Panc1 (cell line): ENCODE measurements around the gene KIFC3. TPM values are rescaled to one million over a fixed set of nuclear protein-coding genes. Genes with fewer than 3 reads are reported as not detected.

ENCODE experiments used
- ATAC-seq: fragments of 200-7000 bp; cut with Tn5 transposase; 2 replicates; pipeline ENCODE4 v1.9.1; 2020; ENCODE audit warnings: mild to moderate bottlenecking, moderate library complexity
- BruUV-seq: library from RNA; stranded (reverse); fragments of 400-500 nt; replicated peaks from 2 replicates; lab custom pipeline; 2021; lab: Mats Ljungman, UMichigan
- CTCF ChIA-PET: fragments of 300-600 bp; sonication (Branson Sonifier 250); formaldehyde crosslinking; loops from one replicate; lab custom pipeline; 2022; ENCODE audit warnings: antibody characterized with exemption; lab: Charles Lee
- POLR2A ChIA-PET: fragments of 300-600 bp; sonication (Branson Sonifier 250); formaldehyde crosslinking; loops from one replicate; lab custom pipeline; 2022; ENCODE audit warnings: antibody characterized with exemption; lab: Charles Lee
- DNase-seq: peaks from one replicate; pipeline ENCODE4 v3.0.0-alpha.2; 2010; ENCODE audit warnings: low read depth, low spot score
- H3K27ac ChIP-seq: 2 replicates; pipeline ENCODE4 v1.5.1; 2011; ENCODE audit warnings: mild to moderate bottlenecking, low read length, inconsistent platforms
- H3K27me3 ChIP-seq: fragments of 200-500 bp; sonication (Bioruptor generic); 2 replicates; pipeline ENCODE4 v1.6.0; 2014; ENCODE audit warnings: low read length, inconsistent platforms; ENCODE audit not compliant: control insufficient read depth, insufficient read depth
- H3K36me3 ChIP-seq: fragments of 200-500 bp; sonication (Bioruptor generic); 2 replicates; pipeline ENCODE4 v1.5.1; 2014; ENCODE audit warnings: inconsistent platforms, mild to moderate bottlenecking, low read length, moderate library complexity; ENCODE audit not compliant: control insufficient read depth, insufficient read depth
- H3K4me1 ChIP-seq: 2 replicates; pipeline ENCODE4 v1.5.1; 2011; ENCODE audit warnings: inconsistent platforms, mild to moderate bottlenecking, low read length, moderate library complexity; ENCODE audit not compliant: control insufficient read depth, insufficient read depth
- H3K4me3 ChIP-seq, 2 experiments: 2 replicates each; pipeline ENCODE4 v1.5.1; 2011 to 2012; ENCODE audit warnings: low read depth in 2 of 2, low read length in 2 of 2, mild to moderate bottlenecking in 2 of 2, inconsistent platforms in 1 of 2, moderate library complexity in 1 of 2
- H3K9me3 ChIP-seq: fragments of 200-500 bp; sonication (Bioruptor generic); 2 replicates; pipeline ENCODE4 v1.5.1; 2014; ENCODE audit warnings: low read depth, mild to moderate bottlenecking, inconsistent platforms, low read length, moderate library complexity; ENCODE audit not compliant: control insufficient read depth, insufficient read depth
- POLR2AphosphoS5 ChIP-seq: IDR thresholded peaks from 2 replicates; pipeline ENCODE4 v1.6.1; 2012; ENCODE audit warnings: mild to moderate bottlenecking, low read depth, low read length, moderate library complexity
- SIN3A ChIP-seq: IDR thresholded peaks from 2 replicates; pipeline ENCODE4 v1.6.1; 2012; ENCODE audit warnings: low read depth, mild to moderate bottlenecking, low read length, moderate library complexity, borderline replicate concordance; ENCODE audit not compliant: insufficient read depth
- TCF7L2 ChIP-seq: IDR thresholded peaks from 2 replicates; pipeline ENCODE4 v1.6.1; 2011; ENCODE audit warnings: mild to moderate bottlenecking, low read depth, low read length, inconsistent platforms
- in situ Hi-C: cut with HindIII; loops from 2 replicates; pipeline ENCODE4 v1.10.0; 2016; ENCODE audit warnings: low sequenced_read_pairs, low pct_unique_long_range_greater_than_20kb
- intact Hi-C: fragments of 100-400 bp; cut with micrococcal nuclease; formaldehyde crosslinking; loops from one replicate; pipeline ENCODE4 v1.10.0; 2022; ENCODE audit not compliant: unreplicated experiment
- total RNA-seq: library from RNA; stranded (reverse); gene quantifications from one replicate; pipeline ENCODE4 v1.2.1, GENCODE V29; 2021; ENCODE audit not compliant: unreplicated experiment
- TF ChIP-seq, protein P1 (sequence below), 2 experiments: IDR thresholded peaks; 2 replicates each; pipeline ENCODE4 v1.6.1; 2011 to 2012; ENCODE audit warnings: low read depth in 2 of 2, control low read depth in 1 of 2, low read length in 1 of 2, mild to moderate bottlenecking in 1 of 2, moderate library complexity in 1 of 2; ENCODE audit not compliant: insufficient read depth in 1 of 2
- TF ChIP-seq, protein P2 (sequence below): fragments of 450-650 bp; IDR thresholded peaks from 2 replicates; pipeline ENCODE4 v1.5.1; 2017; ENCODE audit warnings: mild to moderate bottlenecking

The KIFC3 gene
- total RNA-seq, 1 experiment from 2014 or later = 51.5 TPM

DNA sequence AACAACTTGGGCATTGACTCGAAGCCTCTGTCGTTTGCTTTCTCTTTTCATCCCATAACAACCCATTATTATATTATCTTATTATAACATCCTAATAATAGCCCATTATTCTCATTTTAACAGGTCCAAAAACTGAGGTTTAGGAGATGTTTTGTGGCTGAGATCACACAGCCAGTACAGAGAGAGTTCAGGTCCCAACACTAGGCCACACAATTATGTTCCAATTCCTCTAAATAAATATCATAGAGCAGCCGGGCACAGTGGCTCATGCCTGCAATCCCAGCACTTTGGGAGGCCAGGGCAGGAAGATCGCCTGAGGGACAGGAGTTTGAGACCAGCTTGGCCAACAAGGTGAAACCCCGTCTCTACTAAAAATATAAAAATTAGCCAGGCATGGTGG lies 40.3 kb upstream of the KIFC3 start:
- no TSS peak for BruUV-seq
- Histone ChIP-seq H3K27ac (no peak overlapping the region), H3K36me3 (no peaks in the 10 kb centered on the region), H3K4me3 (no peak overlapping the region), H3K9me3 (no peaks in the 10 kb centered on the region), H3K4me1 (no peaks in the 10 kb centered on the region), H3K27me3 (no peaks in the 10 kb centered on the region)
- no peak for TF ChIP-seq SIN3A
- TF ChIP-seq POLR2AphosphoS5 = no peak
- no peak for TF ChIP-seq TCF7L2
- TF ChIP-seq, protein P1, sequence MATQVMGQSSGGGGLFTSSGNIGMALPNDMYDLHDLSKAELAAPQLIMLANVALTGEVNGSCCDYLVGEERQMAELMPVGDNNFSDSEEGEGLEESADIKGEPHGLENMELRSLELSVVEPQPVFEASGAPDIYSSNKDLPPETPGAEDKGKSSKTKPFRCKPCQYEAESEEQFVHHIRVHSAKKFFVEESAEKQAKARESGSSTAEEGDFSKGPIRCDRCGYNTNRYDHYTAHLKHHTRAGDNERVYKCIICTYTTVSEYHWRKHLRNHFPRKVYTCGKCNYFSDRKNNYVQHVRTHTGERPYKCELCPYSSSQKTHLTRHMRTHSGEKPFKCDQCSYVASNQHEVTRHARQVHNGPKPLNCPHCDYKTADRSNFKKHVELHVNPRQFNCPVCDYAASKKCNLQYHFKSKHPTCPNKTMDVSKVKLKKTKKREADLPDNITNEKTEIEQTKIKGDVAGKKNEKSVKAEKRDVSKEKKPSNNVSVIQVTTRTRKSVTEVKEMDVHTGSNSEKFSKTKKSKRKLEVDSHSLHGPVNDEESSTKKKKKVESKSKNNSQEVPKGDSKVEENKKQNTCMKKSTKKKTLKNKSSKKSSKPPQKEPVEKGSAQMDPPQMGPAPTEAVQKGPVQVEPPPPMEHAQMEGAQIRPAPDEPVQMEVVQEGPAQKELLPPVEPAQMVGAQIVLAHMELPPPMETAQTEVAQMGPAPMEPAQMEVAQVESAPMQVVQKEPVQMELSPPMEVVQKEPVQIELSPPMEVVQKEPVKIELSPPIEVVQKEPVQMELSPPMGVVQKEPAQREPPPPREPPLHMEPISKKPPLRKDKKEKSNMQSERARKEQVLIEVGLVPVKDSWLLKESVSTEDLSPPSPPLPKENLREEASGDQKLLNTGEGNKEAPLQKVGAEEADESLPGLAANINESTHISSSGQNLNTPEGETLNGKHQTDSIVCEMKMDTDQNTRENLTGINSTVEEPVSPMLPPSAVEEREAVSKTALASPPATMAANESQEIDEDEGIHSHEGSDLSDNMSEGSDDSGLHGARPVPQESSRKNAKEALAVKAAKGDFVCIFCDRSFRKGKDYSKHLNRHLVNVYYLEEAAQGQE (IDR thresholded peaks at IDR 0.05; ENCODE audit: insufficient read depth in 1 of 2, low read depth in 2 of 2, low read length in 1 of 2) = no peak
- TF ChIP-seq, protein P2, sequence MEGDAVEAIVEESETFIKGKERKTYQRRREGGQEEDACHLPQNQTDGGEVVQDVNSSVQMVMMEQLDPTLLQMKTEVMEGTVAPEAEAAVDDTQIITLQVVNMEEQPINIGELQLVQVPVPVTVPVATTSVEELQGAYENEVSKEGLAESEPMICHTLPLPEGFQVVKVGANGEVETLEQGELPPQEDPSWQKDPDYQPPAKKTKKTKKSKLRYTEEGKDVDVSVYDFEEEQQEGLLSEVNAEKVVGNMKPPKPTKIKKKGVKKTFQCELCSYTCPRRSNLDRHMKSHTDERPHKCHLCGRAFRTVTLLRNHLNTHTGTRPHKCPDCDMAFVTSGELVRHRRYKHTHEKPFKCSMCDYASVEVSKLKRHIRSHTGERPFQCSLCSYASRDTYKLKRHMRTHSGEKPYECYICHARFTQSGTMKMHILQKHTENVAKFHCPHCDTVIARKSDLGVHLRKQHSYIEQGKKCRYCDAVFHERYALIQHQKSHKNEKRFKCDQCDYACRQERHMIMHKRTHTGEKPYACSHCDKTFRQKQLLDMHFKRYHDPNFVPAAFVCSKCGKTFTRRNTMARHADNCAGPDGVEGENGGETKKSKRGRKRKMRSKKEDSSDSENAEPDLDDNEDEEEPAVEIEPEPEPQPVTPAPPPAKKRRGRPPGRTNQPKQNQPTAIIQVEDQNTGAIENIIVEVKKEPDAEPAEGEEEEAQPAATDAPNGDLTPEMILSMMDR = no peak
- ATAC-seq = no peak
- intact Hi-C loops = no loop called here
- POLR2A ChIA-PET = no interaction called here
- CTCF ChIA-PET = interaction anchor here (0.6 kb wide), 1 partner anchor 161 kb away, joined by 5 read pairs; no protein-coding TSS in a partner anchor
- DNase-seq = no peak
- in situ Hi-C loops = no loop called here

DNA sequence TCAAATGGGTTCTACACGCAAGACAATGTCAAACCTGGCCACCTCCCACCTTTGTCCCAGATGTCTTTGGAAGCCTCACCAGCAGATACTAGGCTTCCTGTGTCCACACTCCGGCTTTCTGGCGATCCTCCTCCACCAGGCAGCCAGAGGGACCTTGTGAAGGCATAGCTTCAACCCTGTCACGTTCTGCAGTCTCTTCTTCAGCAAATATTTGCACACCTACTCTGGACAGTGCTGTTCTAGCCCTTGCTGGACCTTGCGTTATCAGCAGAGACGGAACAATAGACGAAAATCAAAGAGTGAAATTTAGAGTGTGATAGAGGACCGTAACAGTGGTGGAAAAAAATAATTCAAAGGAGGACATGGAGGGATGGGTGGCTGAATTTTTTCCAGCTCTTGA lies 38.5 kb upstream of the KIFC3 start:
- TF ChIP-seq, protein P1 (IDR thresholded peaks at IDR 0.05; ENCODE audit: insufficient read depth in 1 of 2, low read depth in 2 of 2, low read length in 1 of 2) = no peak
- no peak for TF ChIP-seq POLR2AphosphoS5
- no peak for TF ChIP-seq SIN3A
- TF ChIP-seq, protein P2 = no peak
- TF ChIP-seq TCF7L2 = no peak
- no peaks in the 10 kb centered on the region for H3K9me3 ChIP-seq
- in situ Hi-C loops = no loop called here
- intact Hi-C loops = no loop called here
- no TSS peak for BruUV-seq
- no peak overlapping the region for H3K4me3 ChIP-seq
- CTCF ChIA-PET = interaction anchor here (0.6 kb wide), 1 partner anchor 862 kb away, joined by 3 read pairs; no protein-coding TSS in a partner anchor
- ATAC-seq = no peak
- no peaks in the 10 kb centered on the region for H3K27me3 ChIP-seq
- H3K36me3 ChIP-seq = no peaks in the 10 kb centered on the region
- DNase-seq = no peak
- no peak overlapping the region for H3K27ac ChIP-seq
- POLR2A ChIA-PET = interaction anchor here (0.6 to 0.7 kb wide), 2 partner anchors 48 to 560 kb away, joined by 8 to 12 read pairs; no protein-coding TSS in a partner anchor
- no peaks in the 10 kb centered on the region for H3K4me1 ChIP-seq
